H1 (cell line): Measurements from ENCODE around the gene COL4A3. TPM values are rescaled to one million over a fixed set of nuclear protein-coding genes. Genes with fewer than 3 reads are reported as not detected.

Source experiments
- CTCF ChIA-PET: fragments of 300-600 bp; sonication (Branson Sonifier 250); formaldehyde crosslinking; loops from one replicate; lab custom pipeline; 2021; ENCODE audit not compliant: partially characterized antibody; lab: Charles Lee
- POLR2A ChIA-PET: fragments of 300-600 bp; sonication (Branson Sonifier 250); formaldehyde crosslinking; loops from one replicate; lab custom pipeline; 2021; ENCODE audit warnings: inconsistent platforms; ENCODE audit not compliant: partially characterized antibody; lab: Charles Lee
- DNase-seq, 2 experiments: peaks; one replicate each; pipeline versions ENCODE4 v3.0.0 to v3.0.0-alpha.2; 2010 to 2022; ENCODE audit warnings: low spot score in 2 of 2, low read depth in 1 of 2, mixed read lengths in 1 of 2
- FAIRE-seq: peaks from 2 replicates; lab custom pipeline; 2011; peaks lifted over from hg19 to GRCh38; lab: Jason Lieb, UNC
- H2AFZ ChIP-seq: 2 replicates; pipeline ENCODE4 v1.8.1; 2012; ENCODE audit warnings: low read length, inconsistent platforms
- H2AK5ac ChIP-seq: 2 replicates; pipeline ENCODE4 v1.6.1; 2013; ENCODE audit warnings: low read depth, low read length
- H2BK120ac ChIP-seq: replicated peaks from 2 replicates; pipeline ENCODE3; 2013; ENCODE audit warnings: low read depth, low read length, inconsistent platforms
- H2BK12ac ChIP-seq: 2 replicates; pipeline ENCODE4 v1.6.1; 2013; ENCODE audit warnings: low read depth, low read length
- H2BK15ac ChIP-seq: 2 replicates; pipeline ENCODE4 v1.6.1; 2013; ENCODE audit warnings: low read length
- H2BK20ac ChIP-seq: 2 replicates; pipeline ENCODE4 v1.6.1; 2013; ENCODE audit warnings: low read length
- H2BK5ac ChIP-seq: 2 replicates; pipeline ENCODE4 v1.6.1; 2013; ENCODE audit warnings: low read depth, low read length
- H3K14ac ChIP-seq: 2 replicates; pipeline ENCODE4 v1.6.1; 2013; ENCODE audit warnings: inconsistent platforms; ENCODE audit not compliant: insufficient read length
- H3K18ac ChIP-seq: 2 replicates; pipeline ENCODE4 v1.6.1; 2013; ENCODE audit warnings: low read length; ENCODE audit errors: extremely low read depth
- H3K23ac ChIP-seq: 2 replicates; pipeline ENCODE4 v1.6.1; 2013; ENCODE audit warnings: inconsistent platforms; ENCODE audit not compliant: insufficient read length
- H3K23me2 ChIP-seq: 2 replicates; pipeline ENCODE4 v1.6.1; 2013; ENCODE audit warnings: low read depth, low read length
- H3K27ac ChIP-seq: 2 replicates; pipeline ENCODE4 v1.6.1; 2011; ENCODE audit warnings: low read depth, low read length, inconsistent platforms
- H3K27me3 ChIP-seq, 4 experiments: replicated peaks in 1 of 4; 1 replicate in 1 of 4; 2 replicates in 3 of 4; pipeline versions ENCODE4 v1.6.1 to v1.8.1; 2011 to 2013; ENCODE audit warnings: low read length in 3 of 4, mild to moderate bottlenecking in 3 of 4, inconsistent platforms in 2 of 4, mixed read lengths in 2 of 4, moderate library complexity in 1 of 4; ENCODE audit not compliant: control insufficient read depth in 3 of 4, insufficient read depth in 3 of 4; ENCODE audit errors: extremely low read depth in 1 of 4
- H3K36me3 ChIP-seq, 4 experiments: 2 replicates each; pipeline versions ENCODE4 v1.6.1 to v1.8.1; 2011 to 2013; ENCODE audit warnings: mild to moderate bottlenecking in 4 of 4, low read length in 3 of 4, moderate library complexity in 2 of 4, control low read depth in 1 of 4, inconsistent platforms in 1 of 4; ENCODE audit not compliant: insufficient read depth in 4 of 4, control insufficient read depth in 2 of 4
- H3K4ac ChIP-seq: replicated peaks from 2 replicates; pipeline ENCODE3; 2013; ENCODE audit warnings: low read length, low read depth, mixed read lengths, inconsistent platforms; ENCODE audit not compliant: insufficient read length
- H3K4me1 ChIP-seq, 4 experiments: replicated peaks in 1 of 4; 1 replicate in 1 of 4; 2 replicates in 3 of 4; pipeline versions ENCODE4 v1.6.1 to v1.8.1; 2011 to 2013; ENCODE audit warnings: low read length in 3 of 4, inconsistent platforms in 2 of 4, mixed read lengths in 1 of 4; ENCODE audit not compliant: insufficient read depth in 4 of 4, control insufficient read depth in 3 of 4
- H3K4me2 ChIP-seq, 2 experiments: 2 replicates each; pipeline versions ENCODE4 v1.6.1 to v1.8.1; 2011 to 2013; ENCODE audit warnings: low read depth in 2 of 2, low read length in 2 of 2, control low read depth in 1 of 2, inconsistent platforms in 1 of 2, mild to moderate bottlenecking in 1 of 2; ENCODE audit not compliant: insufficient read depth in 1 of 2
- H3K4me3 ChIP-seq, 4 experiments: fragments of 200-600, 300-600 bp in 1 of 4; sonication (generic), shearing (Covaris generic), sonication (Bioruptor Twin) in 1 of 4; 2 replicates each; pipeline versions ENCODE4 v1.5.1 to v1.8.1; 2011 to 2016; ENCODE audit warnings: low read length in 4 of 4, low read depth in 3 of 4, control low read depth in 2 of 4, inconsistent platforms in 2 of 4, mild to moderate bottlenecking in 2 of 4, mixed read lengths in 1 of 4, moderate library complexity in 1 of 4; ENCODE audit not compliant: insufficient read depth in 2 of 4; ENCODE audit errors: extremely low read depth in 1 of 4
- H3K56ac ChIP-seq: replicated peaks from 2 replicates; pipeline ENCODE3; 2013; ENCODE audit warnings: low read depth, mild to moderate bottlenecking, mixed read lengths, low read length, inconsistent platforms; ENCODE audit not compliant: insufficient read length
- H3K79me1 ChIP-seq: 2 replicates; pipeline ENCODE4 v1.6.1; 2013; ENCODE audit warnings: low read depth, low read length, control low read depth
- H3K79me2 ChIP-seq, 2 experiments: 2 replicates each; pipeline versions ENCODE4 v1.6.1 to v1.8.1; 2012 to 2013; ENCODE audit warnings: low read length in 2 of 2, mild to moderate bottlenecking in 2 of 2, inconsistent platforms in 1 of 2; ENCODE audit not compliant: insufficient read depth in 2 of 2, control insufficient read depth in 1 of 2
- H3K9ac ChIP-seq, 4 experiments: replicated peaks in 1 of 4; 1 replicate in 1 of 4; 2 replicates in 3 of 4; pipeline versions ENCODE4 v1.6.1 to v1.8.1; 2011 to 2013; ENCODE audit warnings: low read depth in 3 of 4, low read length in 3 of 4, control low read depth in 2 of 4, mild to moderate bottlenecking in 2 of 4, moderate library complexity in 2 of 4, inconsistent platforms in 1 of 4; ENCODE audit errors: extremely low read depth in 1 of 4
- H3K9me3 ChIP-seq, 2 experiments: 2 replicates each; pipeline versions ENCODE4 v1.6.1 to v1.8.1; 2012 to 2013; ENCODE audit warnings: mild to moderate bottlenecking in 2 of 2, moderate library complexity in 2 of 2, control low read depth in 1 of 2, inconsistent platforms in 1 of 2, low read depth in 1 of 2, low read length in 1 of 2, mixed read lengths in 1 of 2; ENCODE audit not compliant: insufficient read depth in 2 of 2
- H4K20me1 ChIP-seq, 2 experiments: replicated peaks in 1 of 2; 2 replicates each; pipeline versions ENCODE3 to v1.8.1; 2011 to 2013; ENCODE audit warnings: inconsistent platforms in 2 of 2, low read length in 2 of 2, mild to moderate bottlenecking in 1 of 2; ENCODE audit not compliant: insufficient read depth in 2 of 2, control insufficient read depth in 1 of 2
- H4K5ac ChIP-seq: 2 replicates; pipeline ENCODE4 v1.6.1; 2013; ENCODE audit warnings: low read length, low read depth, mixed read lengths, inconsistent platforms; ENCODE audit not compliant: insufficient read length
- H4K8ac ChIP-seq: 2 replicates; pipeline ENCODE4 v1.8.0; 2013; ENCODE audit warnings: mild to moderate bottlenecking, moderate library complexity, low read length, inconsistent platforms; ENCODE audit not compliant: insufficient read depth; ENCODE audit errors: extremely low read depth
- H4K91ac ChIP-seq: replicated peaks from 2 replicates; pipeline ENCODE3; 2013; ENCODE audit warnings: low read length, mixed read lengths, inconsistent platforms; ENCODE audit not compliant: insufficient read length
- BACH1 ChIP-seq: IDR thresholded peaks from 2 replicates; pipeline ENCODE4 v1.6.1; 2012; ENCODE audit warnings: low read length, improper control_type of control experiment
- JUN ChIP-seq: IDR thresholded peaks from 2 replicates; pipeline ENCODE4 v1.6.1; 2011; ENCODE audit warnings: low read depth, mild to moderate bottlenecking, improper control_type of control experiment, low read length
- KDM4A ChIP-seq: IDR thresholded peaks from one replicate; pipeline ENCODE4 v1.7.1; 2012; ENCODE audit warnings: low read depth, mild to moderate bottlenecking, moderate library complexity, low read length, inconsistent platforms; ENCODE audit not compliant: severe bottlenecking
- KDM5A ChIP-seq: fragments of 200-600 bp; IDR thresholded peaks from 2 replicates; pipeline ENCODE4 v1.7.1; 2012; ENCODE audit warnings: mild to moderate bottlenecking, low read length, inconsistent platforms, mixed read lengths
- MAFK ChIP-seq: IDR thresholded peaks from 2 replicates; pipeline ENCODE4 v1.6.1; 2012; ENCODE audit warnings: low read depth, mild to moderate bottlenecking, improper control_type of control experiment, low read length
- SAP30 ChIP-seq: fragments of 300-600 bp; sonication (generic); IDR thresholded peaks from 2 replicates; pipeline ENCODE4 v1.7.1; 2012; ENCODE audit warnings: low read length, moderate library complexity, mild to moderate bottlenecking, inconsistent platforms; ENCODE audit not compliant: insufficient read depth, insufficient replicate concordance
- SP1 ChIP-seq: IDR thresholded peaks from 2 replicates; pipeline ENCODE4 v1.6.1; 2011; ENCODE audit warnings: low read depth, low read length
- SP2 ChIP-seq: IDR thresholded peaks from 2 replicates; pipeline ENCODE4 v1.6.1; 2012; ENCODE audit warnings: mild to moderate bottlenecking, low read length, inconsistent platforms
- TAF7 ChIP-seq: optimal IDR thresholded peaks from 2 replicates; pipeline ENCODE3; 2011; ENCODE audit warnings: low read depth, mild to moderate bottlenecking, inconsistent platforms, low read length, moderate library complexity, borderline replicate concordance
- YY1 ChIP-seq: IDR thresholded peaks from 2 replicates; pipeline ENCODE4 v1.6.1; 2011; ENCODE audit warnings: low read depth, mild to moderate bottlenecking, low read length
- WGBS, 2 experiments: shearing (Covaris generic) in 1 of 2; methylation state at CpG; one replicate each; pipeline versions ENCODE4 v1.1.6 to v1.1.7; 2013 to 2015; ENCODE audit warnings: low lambda C conversion rate in 2 of 2, mixed read lengths in 2 of 2, inconsistent platforms in 1 of 2, low coverage in 1 of 2, missing lambda C conversion rate in 1 of 2; ENCODE audit not compliant: insufficient replicate concordance in 2 of 2, insufficient coverage in 1 of 2, insufficient read length in 1 of 2; ENCODE audit errors: extremely low coverage in 1 of 2, missing lambda C conversion rate in 1 of 2; 5-methylcytosine and 5-hydroxymethylcytosine counted together
- polyA plus RNA-seq, 7 experiments: library from polyadenylated mRNA; depleted of rRNA in 3 of 7; stranded (reverse) in 5 of 7; unstranded in 2 of 7; fragments of >200 nt in 5 of 7; fragments of 200-250 nt in 2 of 7; gene quantifications; 1 replicate in 5 of 7; 2 replicates in 1 of 7; 4 replicates in 1 of 7; pipeline versions ENCODE4 v1.2.1 to v1.2.3, GENCODE V29; 2011 to 2013; ENCODE audit warnings: missing spikeins in 2 of 7, mixed read lengths in 2 of 7
- total RNA-seq: library from RNA; stranded (reverse); fragmentation: NEBNext Ultra II Directional; extraction: Animal tissue kit (Norgen Biotek cat#: 25700); gene quantifications from 2 replicates; pipeline ENCODE4 v1.2.1, GENCODE V29; 2021
- TF ChIP-seq, protein P1 (sequence below), 3 experiments: IDR thresholded peaks; 1 replicate in 2 of 3; 2 replicates in 1 of 3; pipeline versions ENCODE4 v1.5.1 to v1.6.1; 2011; ENCODE audit warnings: low read length in 3 of 3, mild to moderate bottlenecking in 3 of 3, inconsistent platforms in 2 of 3, low read depth in 1 of 3, moderate library complexity in 1 of 3; ENCODE audit not compliant: insufficient read depth in 1 of 3; ENCODE audit errors: control extremely low read depth in 1 of 3

The COL4A3 gene
- total and polyA plus RNA-seq, 2 of the 8 experiments (the other 6 are each of a cell fraction or from before 2014, with no cell fraction given), result 0.12 to 0.17 TPM

DNA sequence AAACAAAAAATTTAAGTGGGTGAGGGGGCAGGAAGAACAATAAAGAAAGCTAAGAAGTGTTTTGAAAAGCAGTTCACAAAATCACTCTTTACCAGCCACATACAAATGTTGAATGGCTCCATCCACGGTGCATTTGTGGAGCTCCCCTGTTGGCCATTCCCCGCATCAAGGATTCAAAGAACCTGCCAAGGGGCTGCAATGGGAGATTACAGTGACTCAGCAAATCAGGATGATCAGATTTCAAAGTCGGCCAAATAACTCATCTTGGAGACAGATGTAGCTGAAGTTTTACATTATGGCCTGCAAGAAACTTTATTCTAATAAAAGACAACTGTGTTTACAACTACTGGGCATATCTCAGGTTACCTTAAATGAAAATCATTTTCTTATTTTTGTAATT, 26.9 kb downstream of the COL4A3 start:
- no peak overlapping the region for H2BK15ac ChIP-seq
- no peaks in the 10 kb centered on the region for H3K36me3 ChIP-seq
- no peak overlapping the region for H2BK12ac ChIP-seq
- no peaks in the 10 kb centered on the region; a peak in 1 of 7 replicates for H3K27me3 ChIP-seq
- FAIRE-seq (peak; percentile 75), DNase-seq (peak in 1 of 2 experiments; percentile 21)
- H3K9ac ChIP-seq, result no peak overlapping the region
- no peak overlapping the region for H4K8ac ChIP-seq
- H3K27ac ChIP-seq, result no peak overlapping the region
- H2BK120ac ChIP-seq, result no peak overlapping the region
- H3K4me2 ChIP-seq, result no peak overlapping the region
- no peak overlapping the region for H2BK20ac ChIP-seq
- no peak overlapping the region for H2BK5ac ChIP-seq
- H2AK5ac ChIP-seq, result no peak overlapping the region
- H4K5ac ChIP-seq, result peak overlapping the region; percentile 15
- no peak overlapping the region for H3K14ac ChIP-seq
- no peak overlapping the region for H3K56ac ChIP-seq
- POLR2A ChIA-PET, result interaction anchor here (0.6 kb wide), 1 partner anchor 23 kb away, joined by 3 read pairs; no protein-coding TSS in a partner anchor
- H2AFZ ChIP-seq, result no peak overlapping the region
- H4K20me1 ChIP-seq, result no peaks in the 10 kb centered on the region
- WGBS, 2 experiments, result 55% methylated on average over 3 of the region's 3 CpGs; no CpG with 5 or more reads in 1 of the 2 experiments
- H3K23me2 ChIP-seq, result no peaks in the 10 kb centered on the region
- peaks cover 0 to 4% (median under 1%) of the 10 kb centered on the region in 4 experiments; a peak in 3 of 7 replicates for H3K4me1 ChIP-seq
- CTCF ChIA-PET, result interaction anchor here (0.6 kb wide), 1 partner anchor 257 kb away, joined by 3 read pairs; no protein-coding TSS in a partner anchor
- no peaks in the 10 kb centered on the region for H3K79me1 ChIP-seq
- H3K4me3 ChIP-seq, result no peak overlapping the region
- no peak overlapping the region for H3K23ac ChIP-seq
- no peak for TF ChIP-seq KDM5A
- TF ChIP-seq SP2, result no peak
- TF ChIP-seq SAP30, result no peak
- TF ChIP-seq, protein P1, sequence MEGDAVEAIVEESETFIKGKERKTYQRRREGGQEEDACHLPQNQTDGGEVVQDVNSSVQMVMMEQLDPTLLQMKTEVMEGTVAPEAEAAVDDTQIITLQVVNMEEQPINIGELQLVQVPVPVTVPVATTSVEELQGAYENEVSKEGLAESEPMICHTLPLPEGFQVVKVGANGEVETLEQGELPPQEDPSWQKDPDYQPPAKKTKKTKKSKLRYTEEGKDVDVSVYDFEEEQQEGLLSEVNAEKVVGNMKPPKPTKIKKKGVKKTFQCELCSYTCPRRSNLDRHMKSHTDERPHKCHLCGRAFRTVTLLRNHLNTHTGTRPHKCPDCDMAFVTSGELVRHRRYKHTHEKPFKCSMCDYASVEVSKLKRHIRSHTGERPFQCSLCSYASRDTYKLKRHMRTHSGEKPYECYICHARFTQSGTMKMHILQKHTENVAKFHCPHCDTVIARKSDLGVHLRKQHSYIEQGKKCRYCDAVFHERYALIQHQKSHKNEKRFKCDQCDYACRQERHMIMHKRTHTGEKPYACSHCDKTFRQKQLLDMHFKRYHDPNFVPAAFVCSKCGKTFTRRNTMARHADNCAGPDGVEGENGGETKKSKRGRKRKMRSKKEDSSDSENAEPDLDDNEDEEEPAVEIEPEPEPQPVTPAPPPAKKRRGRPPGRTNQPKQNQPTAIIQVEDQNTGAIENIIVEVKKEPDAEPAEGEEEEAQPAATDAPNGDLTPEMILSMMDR (IDR thresholded peaks at IDR 0.05; ENCODE audit: control extremely low read depth in 1 of 3, insufficient read depth in 1 of 3, low read depth in 1 of 3, low read length in 3 of 3), result peak; percentile 3 to 13 (median 7); a peak in 3 of 4 replicates
- no peak for TF ChIP-seq JUN
- peak; percentile 95 for TF ChIP-seq MAFK
- TF ChIP-seq SP1, result no peak
- TF ChIP-seq KDM4A, result no peak
- TF ChIP-seq YY1, result no peak
- peak; percentile 98 for TF ChIP-seq BACH1
- no peak for TF ChIP-seq TAF7
- no peak overlapping the region for H4K91ac ChIP-seq
- H3K79me2 ChIP-seq, result no peaks in the 10 kb centered on the region
- H3K18ac ChIP-seq, result no peak overlapping the region
- no peak overlapping the region for H3K4ac ChIP-seq
- H3K9me3 ChIP-seq, result no peaks in the 10 kb centered on the region
